Psoas muscle (tissue), 8 donors: ENCODE data around the gene ADRA2C. TPM values are rescaled to one million over a fixed set of nuclear protein-coding genes. Genes with fewer than 3 reads are reported as not detected.

Source experiments
- ATAC-seq, 4 donors: fragments of 200-7000 bp; cut with Tn5 transposase; one replicate each; pipeline ENCODE4 v1.9.1; 2020; ENCODE audit warnings: moderate library complexity in 3 of 4, mild to moderate bottlenecking in 2 of 4
- DNase-seq, 2 donors: peaks; one replicate each; pipeline ENCODE4 v3.0.0-alpha.2; 2020
- H3K27ac ChIP-seq: fragments of 200-600 bp; one replicate; pipeline ENCODE4 v1.8.0; 2022
- H3K27me3 ChIP-seq, 3 donors: fragments of 200-600 bp in 1 of 3; one replicate each; pipeline versions ENCODE4 v1.6.1 to v1.8.0; 2013 to 2022; ENCODE audit warnings: low read length in 2 of 3, mild to moderate bottlenecking in 2 of 3, moderate library complexity in 1 of 3; ENCODE audit not compliant: insufficient read depth in 3 of 3
- H3K36me3 ChIP-seq, 2 donors: fragments of 200-600 bp in 1 of 2; one replicate each; pipeline versions ENCODE4 v1.6.1 to v1.8.0; 2013 to 2022; ENCODE audit warnings: low read depth in 1 of 2, mild to moderate bottlenecking in 1 of 2, moderate library complexity in 1 of 2; ENCODE audit not compliant: insufficient read depth in 1 of 2
- H3K4me1 ChIP-seq: fragments of 200-600 bp; one replicate; pipeline ENCODE4 v1.8.0; 2022
- H3K4me3 ChIP-seq: fragments of 200-600 bp; one replicate; pipeline ENCODE4 v1.8.0; 2022; ENCODE audit warnings: mild to moderate bottlenecking
- H3K9me3 ChIP-seq: fragments of 200-600 bp; one replicate; pipeline ENCODE4 v1.8.0; 2022
- WGBS, 3 donors: extraction: QIAGEN DNeasy Blood & Tissue Kit; methylation state at CpG; one replicate each; pipeline versions ENCODE4 v1.1.6 to v1.1.7; 2013; 5-methylcytosine and 5-hydroxymethylcytosine counted together
- intact Hi-C, 2 donors: fragments of 100-400 bp; cut with DNase I; formaldehyde crosslinking; loops; one replicate each; pipeline versions ENCODE4 v1.11.0 to v1.14.2; 2022
- polyA plus RNA-seq, 3 donors: library from polyadenylated mRNA; stranded (reverse); fragments of 200-250 nt; gene quantifications; one replicate each; pipeline ENCODE4 v1.2.3, GENCODE V29; 2013
- total RNA-seq, 4 donors: library from RNA; stranded (reverse); fragmentation: NEBNext Ultra II Directional in 2 of 4; extraction: Animal tissue kit (Norgen Biotek cat#: 25700) in 2 of 4; gene quantifications; one replicate each; pipeline versions ENCODE4 v1.2.1 to v1.2.4, GENCODE V29; 2021 to 2023
- TF ChIP-seq, protein P1 (sequence below): fragments of 200-600 bp; IDR thresholded peaks from one replicate; pipeline ENCODE4 v1.8.0; 2022; ENCODE audit warnings: antibody characterized with exemption
- donor health status: healthy with polysubstance abuse.
- donor health status: DM: no; HTN: no; CAD: no; lungs with moderate emphysema.
- donor health status: Bipolar disorder and iron deficiency.
- donor health status: healthy.
- donor health status: DM: yes; HTN: yes; CAD: no.
- donor health status: DM: no; HTN: no; CAD: no.
- donor health status: DM: no; HTN: no; CAD: no.
- donor health status: DM: yes; HTN: yes; CAD: no.

The ADRA2C gene
- total and polyA plus RNA-seq, 7 donors, result 1.8 to 5.0 (median 3.8) TPM

DNA sequence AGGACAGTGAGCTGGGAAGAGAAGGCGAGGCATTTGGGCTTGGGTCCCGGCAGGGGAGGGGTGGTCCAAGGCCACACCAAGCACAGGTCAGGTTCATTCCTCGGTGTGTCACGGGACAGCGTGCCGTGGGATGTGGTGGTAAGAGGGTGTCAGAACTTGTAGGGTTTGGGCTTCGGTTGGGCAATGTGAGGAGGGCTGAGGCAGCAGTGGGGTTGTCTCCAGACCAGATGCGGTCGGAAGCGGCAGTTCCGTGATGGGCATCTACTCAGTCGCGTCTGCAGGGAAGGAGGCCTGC lies 22.1 kb downstream of the ADRA2C start:
- intact Hi-C loops, result no loop called here
- WGBS, 3 donors, result 90 to 94% (median 92%) methylated on average over 13 of the region's 13 CpGs

DNA sequence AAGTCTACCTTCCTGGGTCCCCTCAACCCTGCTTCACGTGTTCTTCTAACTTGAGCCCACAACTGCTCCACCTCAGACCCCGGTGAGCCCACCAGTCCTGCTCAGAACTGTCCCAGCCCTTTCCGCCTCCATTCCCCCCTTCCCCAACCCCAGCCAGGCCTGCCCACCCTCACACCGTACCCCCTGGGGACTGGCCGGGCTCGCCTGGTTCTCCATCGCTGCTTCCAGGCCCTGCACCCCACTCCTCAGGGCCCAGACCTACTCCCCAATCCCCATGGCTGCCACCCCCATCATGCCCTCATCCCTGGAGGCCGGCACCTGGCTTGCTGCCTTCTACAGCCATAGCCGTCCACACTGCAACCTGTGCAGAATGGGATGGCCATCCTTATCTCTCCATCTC lies 23.4 kb downstream of the ADRA2C start:
- no peaks in the 10 kb centered on the region for H3K4me1 ChIP-seq
- no peaks in the 10 kb centered on the region for H3K36me3 ChIP-seq
- WGBS, 3 donors, result 69 to 79% (median 79%) methylated on average over 9 of the region's 9 CpGs
- DNase-seq (no peak), ATAC-seq (no peak)
- intact Hi-C loops, result no loop called here
- TF ChIP-seq, protein P1, sequence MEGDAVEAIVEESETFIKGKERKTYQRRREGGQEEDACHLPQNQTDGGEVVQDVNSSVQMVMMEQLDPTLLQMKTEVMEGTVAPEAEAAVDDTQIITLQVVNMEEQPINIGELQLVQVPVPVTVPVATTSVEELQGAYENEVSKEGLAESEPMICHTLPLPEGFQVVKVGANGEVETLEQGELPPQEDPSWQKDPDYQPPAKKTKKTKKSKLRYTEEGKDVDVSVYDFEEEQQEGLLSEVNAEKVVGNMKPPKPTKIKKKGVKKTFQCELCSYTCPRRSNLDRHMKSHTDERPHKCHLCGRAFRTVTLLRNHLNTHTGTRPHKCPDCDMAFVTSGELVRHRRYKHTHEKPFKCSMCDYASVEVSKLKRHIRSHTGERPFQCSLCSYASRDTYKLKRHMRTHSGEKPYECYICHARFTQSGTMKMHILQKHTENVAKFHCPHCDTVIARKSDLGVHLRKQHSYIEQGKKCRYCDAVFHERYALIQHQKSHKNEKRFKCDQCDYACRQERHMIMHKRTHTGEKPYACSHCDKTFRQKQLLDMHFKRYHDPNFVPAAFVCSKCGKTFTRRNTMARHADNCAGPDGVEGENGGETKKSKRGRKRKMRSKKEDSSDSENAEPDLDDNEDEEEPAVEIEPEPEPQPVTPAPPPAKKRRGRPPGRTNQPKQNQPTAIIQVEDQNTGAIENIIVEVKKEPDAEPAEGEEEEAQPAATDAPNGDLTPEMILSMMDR, result no peak
- no peak overlapping the region for H3K27ac ChIP-seq
- peaks cover 0 to 21% (median 0%) of the 10 kb centered on the region in 3 donors for H3K27me3 ChIP-seq
- H3K4me3 ChIP-seq, result no peak overlapping the region
- peaks cover 4% of the 10 kb centered on the region for H3K9me3 ChIP-seq

More for the DNA sequence above, 22.1 kb downstream of the ADRA2C start:
- H3K4me1 ChIP-seq, result no peaks in the 10 kb centered on the region
- TF ChIP-seq, protein P1, result no peak
- no peak overlapping the region for H3K27ac ChIP-seq
- ATAC-seq, result no peak
- no peak overlapping the region for H3K4me3 ChIP-seq
- DNase-seq, result no peak
- peaks cover 0 to 20% (median 3%) of the 10 kb centered on the region in 3 donors for H3K27me3 ChIP-seq
- no peaks in the 10 kb centered on the region for H3K36me3 ChIP-seq
- H3K9me3 ChIP-seq, result no peaks in the 10 kb centered on the region

DNA sequence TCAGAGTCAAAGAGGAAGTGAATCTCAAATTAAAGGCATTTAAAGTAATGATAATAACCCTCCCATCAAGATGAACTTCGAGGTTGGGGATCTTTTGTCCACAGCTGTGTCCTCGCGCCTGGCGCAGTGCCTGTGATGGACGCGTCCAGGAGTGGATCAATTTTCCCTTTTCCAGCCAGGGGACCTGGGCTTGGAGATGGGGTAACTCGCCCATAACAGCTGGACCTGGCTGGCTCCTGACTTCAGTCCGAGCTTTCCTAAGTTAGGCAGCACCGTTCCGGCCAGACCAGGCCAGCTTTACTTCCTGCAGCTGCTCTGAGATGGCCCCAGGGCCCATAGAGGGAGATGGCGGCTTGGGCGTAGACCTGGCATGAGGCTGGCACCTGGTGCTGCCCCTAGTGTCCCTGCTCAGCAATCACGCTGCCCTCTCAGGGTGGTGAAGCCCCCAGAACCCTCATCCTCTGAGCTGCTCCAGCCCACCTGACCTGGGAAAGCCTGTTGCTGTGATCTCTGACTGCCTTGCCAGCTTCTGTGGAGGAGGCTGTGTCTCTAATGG lies 23.9 kb downstream of the ADRA2C start:
- H3K27ac ChIP-seq, result no peak overlapping the region
- H3K4me1 ChIP-seq, result no peaks in the 10 kb centered on the region
- intact Hi-C loops, result no loop called here
- TF ChIP-seq, protein P1, result no peak
- DNase-seq (no peak), ATAC-seq (no peak)
- peaks cover 8% of the 10 kb centered on the region for H3K9me3 ChIP-seq
- no peak overlapping the region for H3K4me3 ChIP-seq
- WGBS, 3 donors, result 29 to 38% (median 34%) methylated on average over 13 of the region's 13 CpGs
- H3K27me3 ChIP-seq, result peaks cover 0 to 16% (median 0%) of the 10 kb centered on the region in 3 donors
- H3K36me3 ChIP-seq, result no peaks in the 10 kb centered on the region

DNA sequence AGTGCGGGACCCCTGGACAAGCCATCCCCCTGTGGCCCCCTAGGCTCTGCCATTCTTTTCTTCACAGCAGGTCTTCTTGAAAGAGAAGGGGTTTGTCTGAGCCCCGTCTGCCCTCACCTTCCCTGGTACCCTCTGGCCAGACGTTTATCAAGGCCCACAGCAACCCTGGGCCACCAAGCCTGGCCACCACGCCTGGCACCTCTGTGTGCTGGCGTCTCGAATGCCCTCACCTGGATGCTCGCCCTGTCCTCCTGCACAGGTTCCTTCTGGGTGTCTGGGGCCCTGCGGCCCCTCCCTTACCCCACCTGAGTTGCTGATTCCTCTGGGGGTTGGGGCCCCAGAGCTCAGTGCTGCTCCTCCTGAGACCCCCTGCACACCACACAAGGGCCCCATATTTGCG lies 25.1 kb downstream of the ADRA2C start:
- intact Hi-C loops, result no loop called here
- Histone ChIP-seq H3K27ac (no peak overlapping the region), H3K4me3 (no peak overlapping the region), H3K27me3 (peaks cover 0 to 17% (median 1%) of the 10 kb centered on the region in 3 donors), H3K4me1 (no peaks in the 10 kb centered on the region), H3K9me3 (peaks cover 14% of the 10 kb centered on the region), H3K36me3 (no peaks in the 10 kb centered on the region)
- TF ChIP-seq, protein P1, result no peak
- DNase-seq (peak in 1 of 2 donors; percentile 11), ATAC-seq (no peak)
- 80 to 87% (median 81%) methylated on average over 6 to 9 of the region's 9 CpGs for WGBS, 3 donors
